Panc1 (cell line): ENCODE results near the gene USH2A. TPM values are rescaled to one million over a fixed set of nuclear protein-coding genes. Genes with fewer than 3 reads are reported as not detected.

Source experiments
- ATAC-seq: fragments of 200-7000 bp; cut with Tn5 transposase; 2 replicates; pipeline ENCODE4 v1.9.1; 2020; ENCODE audit warnings: mild to moderate bottlenecking, moderate library complexity
- BruUV-seq: library from RNA; stranded (reverse); fragments of 400-500 nt; replicated peaks from 2 replicates; lab custom pipeline; 2021; lab: Mats Ljungman, UMichigan
- CTCF ChIA-PET: fragments of 300-600 bp; sonication (Branson Sonifier 250); formaldehyde crosslinking; loops from one replicate; lab custom pipeline; 2022; ENCODE audit warnings: antibody characterized with exemption; lab: Charles Lee
- POLR2A ChIA-PET: fragments of 300-600 bp; sonication (Branson Sonifier 250); formaldehyde crosslinking; loops from one replicate; lab custom pipeline; 2022; ENCODE audit warnings: antibody characterized with exemption; lab: Charles Lee
- DNase-seq: peaks from one replicate; pipeline ENCODE4 v3.0.0-alpha.2; 2010; ENCODE audit warnings: low read depth, low spot score
- H3K27ac ChIP-seq: 2 replicates; pipeline ENCODE4 v1.5.1; 2011; ENCODE audit warnings: mild to moderate bottlenecking, low read length, inconsistent platforms
- H3K27me3 ChIP-seq: fragments of 200-500 bp; sonication (Bioruptor generic); 2 replicates; pipeline ENCODE4 v1.6.0; 2014; ENCODE audit warnings: low read length, inconsistent platforms; ENCODE audit not compliant: control insufficient read depth, insufficient read depth
- H3K36me3 ChIP-seq: fragments of 200-500 bp; sonication (Bioruptor generic); 2 replicates; pipeline ENCODE4 v1.5.1; 2014; ENCODE audit warnings: inconsistent platforms, mild to moderate bottlenecking, low read length, moderate library complexity; ENCODE audit not compliant: control insufficient read depth, insufficient read depth
- H3K4me1 ChIP-seq: 2 replicates; pipeline ENCODE4 v1.5.1; 2011; ENCODE audit warnings: inconsistent platforms, mild to moderate bottlenecking, low read length, moderate library complexity; ENCODE audit not compliant: control insufficient read depth, insufficient read depth
- H3K4me3 ChIP-seq, 2 experiments: 2 replicates each; pipeline ENCODE4 v1.5.1; 2011 to 2012; ENCODE audit warnings: low read depth in 2 of 2, low read length in 2 of 2, mild to moderate bottlenecking in 2 of 2, inconsistent platforms in 1 of 2, moderate library complexity in 1 of 2
- H3K9me3 ChIP-seq: fragments of 200-500 bp; sonication (Bioruptor generic); 2 replicates; pipeline ENCODE4 v1.5.1; 2014; ENCODE audit warnings: low read depth, mild to moderate bottlenecking, inconsistent platforms, low read length, moderate library complexity; ENCODE audit not compliant: control insufficient read depth, insufficient read depth
- POLR2AphosphoS5 ChIP-seq: IDR thresholded peaks from 2 replicates; pipeline ENCODE4 v1.6.1; 2012; ENCODE audit warnings: mild to moderate bottlenecking, low read depth, low read length, moderate library complexity
- SIN3A ChIP-seq: IDR thresholded peaks from 2 replicates; pipeline ENCODE4 v1.6.1; 2012; ENCODE audit warnings: low read depth, mild to moderate bottlenecking, low read length, moderate library complexity, borderline replicate concordance; ENCODE audit not compliant: insufficient read depth
- TCF7L2 ChIP-seq: IDR thresholded peaks from 2 replicates; pipeline ENCODE4 v1.6.1; 2011; ENCODE audit warnings: mild to moderate bottlenecking, low read depth, low read length, inconsistent platforms
- in situ Hi-C: cut with HindIII; loops from 2 replicates; pipeline ENCODE4 v1.10.0; 2016; ENCODE audit warnings: low sequenced_read_pairs, low pct_unique_long_range_greater_than_20kb
- intact Hi-C: fragments of 100-400 bp; cut with micrococcal nuclease; formaldehyde crosslinking; loops from one replicate; pipeline ENCODE4 v1.10.0; 2022; ENCODE audit not compliant: unreplicated experiment
- total RNA-seq: library from RNA; stranded (reverse); gene quantifications from one replicate; pipeline ENCODE4 v1.2.1, GENCODE V29; 2021; ENCODE audit not compliant: unreplicated experiment
- TF ChIP-seq, protein P1 (sequence below), 2 experiments: IDR thresholded peaks; 2 replicates each; pipeline ENCODE4 v1.6.1; 2011 to 2012; ENCODE audit warnings: low read depth in 2 of 2, control low read depth in 1 of 2, low read length in 1 of 2, mild to moderate bottlenecking in 1 of 2, moderate library complexity in 1 of 2; ENCODE audit not compliant: insufficient read depth in 1 of 2
- TF ChIP-seq, protein P2 (sequence below): fragments of 450-650 bp; IDR thresholded peaks from 2 replicates; pipeline ENCODE4 v1.5.1; 2017; ENCODE audit warnings: mild to moderate bottlenecking

The USH2A gene
- total RNA-seq, 1 experiment from 2014 or later, result not detected

DNA sequence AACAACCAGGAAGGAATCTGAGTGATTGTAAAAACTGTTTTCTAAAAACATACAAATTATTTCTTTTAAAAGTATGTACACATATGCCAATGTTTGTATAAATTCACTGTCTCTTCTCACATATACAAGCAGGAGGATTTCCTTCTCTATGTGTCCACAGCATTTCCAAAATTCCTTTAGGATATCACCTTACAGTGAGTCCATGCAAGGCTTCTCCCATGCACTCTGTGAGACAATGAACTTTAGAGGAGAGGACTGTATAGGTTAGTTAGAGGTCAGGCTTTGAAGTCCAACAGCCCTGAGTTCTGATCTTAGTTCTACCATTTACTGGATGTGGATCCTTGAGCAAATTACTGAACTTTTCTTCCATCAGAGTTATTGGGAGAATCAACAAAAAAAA, 34.1 kb upstream of the USH2A start:
- intact Hi-C loops (no loop called here), in situ Hi-C loops (no loop called here)
- ATAC-seq (no peak), DNase-seq (no peak)
- H3K4me1 ChIP-seq, result no peaks in the 10 kb centered on the region
- no peak overlapping the region for H3K4me3 ChIP-seq
- H3K27me3 ChIP-seq, result no peaks in the 10 kb centered on the region
- TF ChIP-seq TCF7L2 (no peak), SIN3A (no peak), POLR2AphosphoS5 (no peak)
- TF ChIP-seq, protein P1, sequence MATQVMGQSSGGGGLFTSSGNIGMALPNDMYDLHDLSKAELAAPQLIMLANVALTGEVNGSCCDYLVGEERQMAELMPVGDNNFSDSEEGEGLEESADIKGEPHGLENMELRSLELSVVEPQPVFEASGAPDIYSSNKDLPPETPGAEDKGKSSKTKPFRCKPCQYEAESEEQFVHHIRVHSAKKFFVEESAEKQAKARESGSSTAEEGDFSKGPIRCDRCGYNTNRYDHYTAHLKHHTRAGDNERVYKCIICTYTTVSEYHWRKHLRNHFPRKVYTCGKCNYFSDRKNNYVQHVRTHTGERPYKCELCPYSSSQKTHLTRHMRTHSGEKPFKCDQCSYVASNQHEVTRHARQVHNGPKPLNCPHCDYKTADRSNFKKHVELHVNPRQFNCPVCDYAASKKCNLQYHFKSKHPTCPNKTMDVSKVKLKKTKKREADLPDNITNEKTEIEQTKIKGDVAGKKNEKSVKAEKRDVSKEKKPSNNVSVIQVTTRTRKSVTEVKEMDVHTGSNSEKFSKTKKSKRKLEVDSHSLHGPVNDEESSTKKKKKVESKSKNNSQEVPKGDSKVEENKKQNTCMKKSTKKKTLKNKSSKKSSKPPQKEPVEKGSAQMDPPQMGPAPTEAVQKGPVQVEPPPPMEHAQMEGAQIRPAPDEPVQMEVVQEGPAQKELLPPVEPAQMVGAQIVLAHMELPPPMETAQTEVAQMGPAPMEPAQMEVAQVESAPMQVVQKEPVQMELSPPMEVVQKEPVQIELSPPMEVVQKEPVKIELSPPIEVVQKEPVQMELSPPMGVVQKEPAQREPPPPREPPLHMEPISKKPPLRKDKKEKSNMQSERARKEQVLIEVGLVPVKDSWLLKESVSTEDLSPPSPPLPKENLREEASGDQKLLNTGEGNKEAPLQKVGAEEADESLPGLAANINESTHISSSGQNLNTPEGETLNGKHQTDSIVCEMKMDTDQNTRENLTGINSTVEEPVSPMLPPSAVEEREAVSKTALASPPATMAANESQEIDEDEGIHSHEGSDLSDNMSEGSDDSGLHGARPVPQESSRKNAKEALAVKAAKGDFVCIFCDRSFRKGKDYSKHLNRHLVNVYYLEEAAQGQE (IDR thresholded peaks at IDR 0.05; ENCODE audit: insufficient read depth in 1 of 2, low read depth in 2 of 2, low read length in 1 of 2), result no peak
- TF ChIP-seq, protein P2, sequence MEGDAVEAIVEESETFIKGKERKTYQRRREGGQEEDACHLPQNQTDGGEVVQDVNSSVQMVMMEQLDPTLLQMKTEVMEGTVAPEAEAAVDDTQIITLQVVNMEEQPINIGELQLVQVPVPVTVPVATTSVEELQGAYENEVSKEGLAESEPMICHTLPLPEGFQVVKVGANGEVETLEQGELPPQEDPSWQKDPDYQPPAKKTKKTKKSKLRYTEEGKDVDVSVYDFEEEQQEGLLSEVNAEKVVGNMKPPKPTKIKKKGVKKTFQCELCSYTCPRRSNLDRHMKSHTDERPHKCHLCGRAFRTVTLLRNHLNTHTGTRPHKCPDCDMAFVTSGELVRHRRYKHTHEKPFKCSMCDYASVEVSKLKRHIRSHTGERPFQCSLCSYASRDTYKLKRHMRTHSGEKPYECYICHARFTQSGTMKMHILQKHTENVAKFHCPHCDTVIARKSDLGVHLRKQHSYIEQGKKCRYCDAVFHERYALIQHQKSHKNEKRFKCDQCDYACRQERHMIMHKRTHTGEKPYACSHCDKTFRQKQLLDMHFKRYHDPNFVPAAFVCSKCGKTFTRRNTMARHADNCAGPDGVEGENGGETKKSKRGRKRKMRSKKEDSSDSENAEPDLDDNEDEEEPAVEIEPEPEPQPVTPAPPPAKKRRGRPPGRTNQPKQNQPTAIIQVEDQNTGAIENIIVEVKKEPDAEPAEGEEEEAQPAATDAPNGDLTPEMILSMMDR, result no peak
- ChIA-PET POLR2A (no interaction called here), CTCF (no interaction called here)
- no peaks in the 10 kb centered on the region for H3K9me3 ChIP-seq
- no peaks in the 10 kb centered on the region for H3K36me3 ChIP-seq
- no peak overlapping the region for H3K27ac ChIP-seq
- BruUV-seq, result no TSS peak

DNA sequence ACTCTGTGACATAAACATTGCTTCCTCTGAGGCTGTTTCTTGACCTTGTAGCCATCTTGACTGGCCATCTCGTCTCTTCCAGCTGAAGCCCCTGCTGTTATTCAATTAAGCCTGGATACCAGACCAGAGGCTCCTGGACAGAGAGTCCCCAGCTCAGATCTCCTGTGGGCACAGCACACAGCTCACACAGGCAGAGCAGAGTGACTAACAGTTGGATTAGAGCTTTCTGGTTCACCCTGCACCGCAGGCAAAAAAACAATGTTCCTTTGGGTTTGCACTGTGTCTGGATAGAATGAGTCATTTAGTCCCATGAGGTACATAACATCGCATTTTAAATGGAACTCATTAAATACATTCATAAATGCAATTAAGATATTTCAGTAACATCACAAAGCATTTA, 33.4 kb upstream of the USH2A start:
- Histone ChIP-seq H3K4me1 (no peaks in the 10 kb centered on the region), H3K4me3 (no peak overlapping the region), H3K9me3 (no peaks in the 10 kb centered on the region), H3K27me3 (no peaks in the 10 kb centered on the region), H3K36me3 (no peaks in the 10 kb centered on the region), H3K27ac (no peak overlapping the region)
- BruUV-seq, result no TSS peak
- TF ChIP-seq POLR2AphosphoS5, result no peak
- TF ChIP-seq, protein P2, result no peak
- no peak for TF ChIP-seq TCF7L2
- TF ChIP-seq SIN3A, result no peak
- TF ChIP-seq, protein P1 (IDR thresholded peaks at IDR 0.05; ENCODE audit: insufficient read depth in 1 of 2, low read depth in 2 of 2, low read length in 1 of 2), result no peak
- DNase-seq (no peak), ATAC-seq (no peak)
- ChIA-PET CTCF (no interaction called here), POLR2A (no interaction called here)
- in situ Hi-C loops (no loop called here), intact Hi-C loops (no loop called here)
